ENCODE measurements around the gene PDE8A.
"Not testable (repeated sequence)": the region's sequence is repeated elsewhere in the genome, so short reads cannot be mapped to it uniquely, and the experiment has no call there.

- not testable (repeated sequence) for TF ChIP-seq CTCF, POLR2A (IDR thresholded peaks at IDR 0.05)
Measured at GRCh38 chr15:85173630-85174029, 192.0 kb downstream of the PDE8A start.
